ENCODE measurements around the gene MND1. TPM values are rescaled to one million over a fixed set of nuclear protein-coding genes. Genes with fewer than 3 reads are reported as not detected.

The MND1 gene
- total RNA-seq, 1 experiment from 2014 or later, result 21.8 TPM

GRCh38 chr4:153365003-153365402, 20.5 kb downstream of the MND1 start:
- no TSS peak for BruUV-seq (replicated peaks)
- intact Hi-C loops (cut with micrococcal nuclease; ENCODE audit: unreplicated experiment), result no loop called here
- Mint-ChIP-seq H3K4me3 (ENCODE audit: unreplicated experiment) (no peak overlapping the region), H3K4me1 (ENCODE audit: low read depth, unreplicated experiment) (peaks cover 7% of the 10 kb centered on the region), H3K36me3 (ENCODE audit: insufficient read depth, unreplicated experiment) (peaks cover 19% of the 10 kb centered on the region), H3K27me3 (ENCODE audit: insufficient read depth, unreplicated experiment) (no peaks in the 10 kb centered on the region), H3K27ac (ENCODE audit: unreplicated experiment) (no peak overlapping the region), H3K9me3 (ENCODE audit: unreplicated experiment) (no peaks in the 10 kb centered on the region)
- Histone ChIP-seq H3K27me3 (replicated peaks; ENCODE audit: control insufficient read depth, insufficient read depth, low read length) (no peaks in the 10 kb centered on the region), H3K36me3 (ENCODE audit: control insufficient read depth, insufficient read depth, low read length) (no peaks in the 10 kb centered on the region), H3K4me1 (no peaks in the 10 kb centered on the region), H3K9me3 (no peaks in the 10 kb centered on the region), H3K4me3 (ENCODE audit: low read depth, low read length) (no peak overlapping the region)
- CTCF ChIA-PET, result no interaction called here
- POLR2A ChIA-PET, result no interaction called here
- no peak for TF ChIP-seq CTCF (IDR thresholded peaks at IDR 0.05; ENCODE audit: insufficient read depth in 1 of 2, low read depth in 1 of 2, low read length in 1 of 2, severe bottlenecking in 1 of 2, unreplicated experiment in 1 of 2)
- DNase-seq, result no peak

DNA sequence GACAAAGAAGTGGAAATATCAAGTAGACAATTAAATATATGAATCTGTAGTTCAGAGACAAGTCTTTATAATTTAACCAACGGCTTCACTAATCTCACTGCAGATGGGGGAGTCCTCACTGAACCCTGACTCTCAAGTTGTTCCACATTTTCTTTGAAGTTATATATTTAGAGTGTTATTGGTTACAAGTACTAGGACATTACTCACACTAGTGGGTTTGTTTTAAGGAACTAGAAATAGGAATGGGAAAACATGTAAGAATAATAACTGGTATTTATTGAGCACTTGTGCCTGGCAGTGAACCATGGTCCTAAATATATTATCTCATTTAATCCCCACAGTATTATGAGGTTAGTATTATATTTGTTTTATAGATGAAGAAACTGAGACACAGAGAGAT, 22.0 kb downstream of the MND1 start:
- BruUV-seq (replicated peaks), result no TSS peak
- H3K4me1 Mint-ChIP-seq (ENCODE audit: low read depth, unreplicated experiment), result peaks cover 1% of the 10 kb centered on the region
- Histone ChIP-seq H3K4me3 (ENCODE audit: low read depth, low read length) (no peak overlapping the region), H3K36me3 (ENCODE audit: control insufficient read depth, insufficient read depth, low read length) (no peaks in the 10 kb centered on the region), H3K4me1 (no peaks in the 10 kb centered on the region), H3K9me3 (no peaks in the 10 kb centered on the region), H3K27me3 (replicated peaks; ENCODE audit: control insufficient read depth, insufficient read depth, low read length) (no peaks in the 10 kb centered on the region)
- no peak overlapping the region for H3K4me3 Mint-ChIP-seq (ENCODE audit: unreplicated experiment)
- no peak for DNase-seq
- no peaks in the 10 kb centered on the region for H3K9me3 Mint-ChIP-seq (ENCODE audit: unreplicated experiment)
- intact Hi-C loops (cut with micrococcal nuclease; ENCODE audit: unreplicated experiment), result no loop called here
- ChIA-PET CTCF (no interaction called here), POLR2A (no interaction called here)
- no peak overlapping the region for H3K27ac Mint-ChIP-seq (ENCODE audit: unreplicated experiment)
- no peak for TF ChIP-seq CTCF (IDR thresholded peaks at IDR 0.05; ENCODE audit: insufficient read depth in 1 of 2, low read depth in 1 of 2, low read length in 1 of 2, severe bottlenecking in 1 of 2, unreplicated experiment in 1 of 2)
- H3K36me3 Mint-ChIP-seq (ENCODE audit: insufficient read depth, unreplicated experiment), result peaks cover 33% of the 10 kb centered on the region
- H3K27me3 Mint-ChIP-seq (ENCODE audit: insufficient read depth, unreplicated experiment), result no peaks in the 10 kb centered on the region

GRCh38 chr4:153367092-153367491, 22.6 kb downstream of the MND1 start:
- H3K4me3 Mint-ChIP-seq (ENCODE audit: unreplicated experiment), result no peak overlapping the region
- Histone ChIP-seq H3K27me3 (replicated peaks; ENCODE audit: control insufficient read depth, insufficient read depth, low read length) (no peaks in the 10 kb centered on the region), H3K9me3 (no peaks in the 10 kb centered on the region), H3K4me3 (ENCODE audit: low read depth, low read length) (no peak overlapping the region), H3K36me3 (ENCODE audit: control insufficient read depth, insufficient read depth, low read length) (no peaks in the 10 kb centered on the region), H3K4me1 (no peaks in the 10 kb centered on the region)
- intact Hi-C loops (cut with micrococcal nuclease; ENCODE audit: unreplicated experiment), result no loop called here
- ChIA-PET CTCF (no interaction called here), POLR2A (no interaction called here)
- DNase-seq, result no peak
- H3K36me3 Mint-ChIP-seq (ENCODE audit: insufficient read depth, unreplicated experiment), result peaks cover 38% of the 10 kb centered on the region
- no peak for TF ChIP-seq CTCF (IDR thresholded peaks at IDR 0.05; ENCODE audit: insufficient read depth in 1 of 2, low read depth in 1 of 2, low read length in 1 of 2, severe bottlenecking in 1 of 2, unreplicated experiment in 1 of 2)
- H3K27me3 Mint-ChIP-seq (ENCODE audit: insufficient read depth, unreplicated experiment), result no peaks in the 10 kb centered on the region
- H3K4me1 Mint-ChIP-seq (ENCODE audit: low read depth, unreplicated experiment), result no peaks in the 10 kb centered on the region
- no peak overlapping the region for H3K27ac Mint-ChIP-seq (ENCODE audit: unreplicated experiment)
- peaks cover 1% of the 10 kb centered on the region for H3K9me3 Mint-ChIP-seq (ENCODE audit: unreplicated experiment)
- BruUV-seq (replicated peaks), result no TSS peak
